CD4-positive, alpha-beta T cell treated with Interleukin-17A for 1 hour (primary cell): Measurements from ENCODE around the gene TMEM256.

ENCODE experiments used
- DNase-seq: peaks from one replicate; pipeline ENCODE4 v3.0.0-alpha.2; 2020

The TMEM256 gene

GRCh38 chr17:7428557-7428956 is 24.7 kb upstream of the TMEM256 start, which contains the start of gene SPEM3:
SPEM3 (plus strand) TSS chr17:7428857; CDS start chr17:7428903, 46 bp downstream.
- DNase-seq, result no peak

DNA sequence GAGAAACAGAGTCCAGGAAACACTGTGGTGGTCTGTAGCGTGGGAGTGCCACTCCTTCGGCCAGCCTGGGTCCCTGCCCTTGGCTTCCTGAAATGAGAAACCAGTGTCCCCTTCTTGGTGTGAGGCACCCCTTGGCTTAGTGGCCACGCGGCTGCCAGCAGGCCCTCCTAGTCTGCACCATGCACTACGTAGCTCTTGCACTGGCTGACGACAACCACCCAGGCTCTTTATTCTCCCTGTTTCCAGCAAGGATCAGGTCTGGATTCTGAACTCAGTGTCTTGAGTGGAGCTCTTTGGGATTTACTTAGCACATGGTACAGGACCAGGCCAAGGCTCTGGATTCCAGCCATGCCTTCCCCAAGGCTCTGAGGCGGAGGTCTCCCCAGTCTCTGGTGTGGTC is 23.7 kb upstream of the TMEM256 start:
- DNase-seq, result no peak

GRCh38 chr17:7426896-7427489 is 23.1 kb upstream of the TMEM256 start:
- DNase-seq, result no peak

GRCh38 chr17:7426203-7426863 is 22.4 kb upstream of the TMEM256 start:
- DNase-seq, result no peak

DNA sequence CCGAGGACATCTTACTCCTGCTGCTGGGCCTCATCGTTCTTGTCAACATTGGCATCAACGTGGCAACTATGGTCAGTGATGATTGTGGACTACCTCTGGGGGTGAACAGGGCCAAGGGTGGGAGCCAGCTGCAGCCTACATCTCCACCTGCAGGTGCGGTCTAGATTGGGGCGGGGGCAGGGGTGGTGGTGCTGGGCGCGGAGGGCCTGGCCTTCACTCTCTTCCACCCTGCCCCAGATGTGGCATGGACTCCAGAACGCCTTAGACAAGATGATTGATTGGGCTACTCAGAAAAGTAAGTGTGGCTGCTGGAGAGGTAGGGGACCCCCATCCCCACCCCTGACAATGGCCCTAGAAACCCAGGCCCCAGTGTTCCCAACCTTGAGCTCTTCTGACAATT is 21.9 kb upstream of the TMEM256 start:
- DNase-seq, result no peak

DNA sequence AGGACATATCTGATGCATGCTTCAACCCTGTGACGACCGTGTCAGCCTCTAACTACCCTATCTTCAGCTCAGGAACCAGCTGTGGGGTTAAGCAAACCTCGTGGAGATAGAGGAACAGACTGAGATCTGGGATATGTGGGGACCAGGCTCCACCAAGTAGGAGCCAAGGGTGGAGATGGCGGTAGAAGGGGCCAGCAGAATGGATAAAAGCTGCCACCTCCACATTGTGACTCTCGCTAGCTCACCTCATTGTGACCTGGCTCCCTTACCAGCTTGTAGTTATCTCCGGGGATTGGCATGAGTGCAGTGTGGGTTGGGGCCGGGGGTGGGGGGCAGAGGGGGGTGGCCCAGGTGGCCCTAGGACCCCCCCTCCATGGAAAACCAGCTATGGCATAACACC is 21.4 kb upstream of the TMEM256 start, which contains the start of gene SPEM2:
Gene SPEM2, plus strand, starts transcription at position 301 of the 400 bp plus-strand sequence. Its CDS starts 73 bp downstream, at position 374.
- DNase-seq, result no peak

GRCh38 chr17:7423679-7424078 is 19.8 kb upstream of the TMEM256 start:
- no peak for DNase-seq

- no peak for DNase-seq
Measured at GRCh38 chr17:7421186-7421585, 17.3 kb upstream of the TMEM256 start.

- no peak for DNase-seq
Measured at GRCh38 chr17:7419819-7420610, 16.1 kb upstream of the TMEM256 start, which contains the start of gene SPEM1. SPEM1 (plus strand) TSS chr17:7420324; CDS start chr17:7420385, 61 bp downstream.

GRCh38 chr17:7418472-7419152 is 14.7 kb upstream of the TMEM256 start:
- no peak for DNase-seq

DNA sequence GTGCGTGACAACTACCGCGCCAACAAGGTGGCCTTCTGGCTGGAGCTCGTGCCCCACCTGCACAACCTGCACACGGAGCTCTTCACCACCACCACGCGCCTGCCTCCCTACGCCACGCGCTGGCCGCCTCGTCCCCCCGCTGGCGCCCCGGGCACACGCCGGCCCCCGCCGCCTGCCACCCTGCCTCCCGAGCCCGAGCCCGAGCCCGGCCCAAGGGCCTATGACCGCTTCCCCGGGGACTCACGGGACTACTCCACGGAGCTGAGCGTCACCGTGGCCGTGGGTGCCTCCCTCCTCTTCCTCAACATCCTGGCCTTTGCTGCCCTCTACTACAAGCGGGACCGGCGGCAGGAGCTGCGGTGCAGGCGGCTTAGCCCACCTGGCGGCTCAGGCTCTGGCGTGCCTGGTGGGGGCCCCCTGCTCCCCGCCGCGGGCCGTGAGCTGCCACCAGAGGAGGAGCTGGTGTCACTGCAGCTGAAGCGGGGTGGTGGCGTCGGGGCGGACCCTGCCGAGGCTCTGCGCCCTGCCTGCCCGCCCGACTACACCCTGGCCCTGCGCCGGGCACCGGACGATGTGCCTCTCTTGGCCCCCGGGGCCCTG is 13.3 kb upstream of the TMEM256 start:
- no peak for DNase-seq

DNA sequence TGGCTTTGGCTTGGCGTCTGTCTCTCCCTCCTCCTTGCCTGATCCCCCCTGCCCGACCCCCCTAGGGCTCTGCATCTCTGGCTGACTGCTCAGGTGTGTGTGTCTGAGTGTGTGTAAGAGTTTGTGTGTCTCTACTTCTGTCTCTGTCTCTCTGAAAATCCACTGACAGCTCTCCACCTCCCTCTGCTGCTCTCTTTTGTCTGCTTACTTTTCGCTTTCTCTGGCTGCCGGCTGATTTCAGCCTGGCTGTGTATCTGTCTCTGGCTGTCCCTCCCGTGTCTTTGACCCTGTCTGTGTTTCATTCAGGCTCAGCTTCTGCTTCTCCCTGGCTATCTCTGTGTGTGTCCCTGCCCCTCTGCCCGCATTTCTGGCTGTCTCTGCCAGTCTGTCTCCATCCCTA is 12.4 kb upstream of the TMEM256 start:
- DNase-seq, result no peak

DNA sequence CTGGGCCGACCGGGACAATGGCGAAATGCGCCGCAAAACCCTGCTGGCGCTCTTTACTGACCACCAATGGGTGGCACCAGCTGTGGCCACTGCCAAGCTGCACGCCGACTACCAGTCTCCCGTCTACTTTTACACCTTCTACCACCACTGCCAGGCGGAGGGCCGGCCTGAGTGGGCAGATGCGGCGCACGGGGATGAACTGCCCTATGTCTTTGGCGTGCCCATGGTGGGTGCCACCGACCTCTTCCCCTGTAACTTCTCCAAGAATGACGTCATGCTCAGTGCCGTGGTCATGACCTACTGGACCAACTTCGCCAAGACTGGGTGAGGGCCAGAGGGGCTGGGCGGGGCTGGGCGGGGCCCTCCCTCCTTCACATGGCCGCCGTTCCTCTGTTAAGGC is 11.9 kb upstream of the TMEM256 start:
- DNase-seq, result no peak

- DNase-seq, result no peak
Measured at GRCh38 chr17:7414837-7415236, 10.9 kb upstream of the TMEM256 start.

DNA sequence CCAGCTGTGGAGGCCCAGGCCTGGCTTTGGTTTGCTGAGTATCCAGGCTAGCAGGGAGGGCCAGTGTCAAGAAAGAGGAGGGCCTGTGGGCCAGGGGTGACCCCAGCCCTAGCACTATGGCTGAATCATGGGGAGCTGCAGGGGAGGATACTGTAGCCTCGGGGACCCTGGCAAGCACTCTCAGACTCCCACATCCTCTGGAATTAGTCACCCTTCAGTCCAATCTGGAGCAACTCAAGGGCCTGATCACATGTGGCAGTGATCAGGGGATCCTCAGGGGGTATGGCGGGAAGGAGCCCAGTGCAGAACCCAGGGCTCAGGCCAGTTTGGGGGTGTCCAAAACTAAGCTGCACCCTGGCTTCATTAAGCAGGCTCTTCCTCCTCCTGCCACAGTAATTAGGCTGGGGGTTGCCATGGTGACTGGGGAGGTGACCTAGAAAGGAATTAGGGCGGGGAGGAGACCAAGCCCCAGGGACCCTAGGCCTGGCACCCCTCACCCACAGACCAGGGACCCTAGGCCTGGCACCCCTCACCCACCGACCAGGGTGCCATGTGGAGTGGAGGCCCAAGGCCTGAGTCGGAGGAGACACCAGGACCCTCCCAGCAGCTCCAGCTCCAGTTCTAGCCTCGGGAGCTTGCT is 9.6 kb upstream of the TMEM256 start:
- DNase-seq, result no peak

DNA sequence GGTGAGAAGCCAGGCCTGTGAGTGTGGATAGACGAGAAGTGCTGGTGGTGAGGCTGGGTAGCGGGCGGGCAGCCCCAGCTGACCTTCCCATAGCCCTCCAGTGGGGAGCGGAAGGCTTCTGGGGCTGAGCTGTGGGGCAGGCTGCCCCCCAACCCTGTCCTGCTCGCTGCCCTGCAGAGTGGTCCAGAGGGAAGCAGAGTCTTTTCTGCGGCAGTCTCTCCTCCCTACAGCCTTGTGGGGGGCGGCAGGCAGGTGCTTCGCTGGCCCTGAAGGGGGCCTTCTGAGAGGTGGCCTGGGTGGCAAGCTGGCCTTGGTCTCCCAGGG is 7.5 kb upstream of the TMEM256 start:
- DNase-seq, result no peak

DNA sequence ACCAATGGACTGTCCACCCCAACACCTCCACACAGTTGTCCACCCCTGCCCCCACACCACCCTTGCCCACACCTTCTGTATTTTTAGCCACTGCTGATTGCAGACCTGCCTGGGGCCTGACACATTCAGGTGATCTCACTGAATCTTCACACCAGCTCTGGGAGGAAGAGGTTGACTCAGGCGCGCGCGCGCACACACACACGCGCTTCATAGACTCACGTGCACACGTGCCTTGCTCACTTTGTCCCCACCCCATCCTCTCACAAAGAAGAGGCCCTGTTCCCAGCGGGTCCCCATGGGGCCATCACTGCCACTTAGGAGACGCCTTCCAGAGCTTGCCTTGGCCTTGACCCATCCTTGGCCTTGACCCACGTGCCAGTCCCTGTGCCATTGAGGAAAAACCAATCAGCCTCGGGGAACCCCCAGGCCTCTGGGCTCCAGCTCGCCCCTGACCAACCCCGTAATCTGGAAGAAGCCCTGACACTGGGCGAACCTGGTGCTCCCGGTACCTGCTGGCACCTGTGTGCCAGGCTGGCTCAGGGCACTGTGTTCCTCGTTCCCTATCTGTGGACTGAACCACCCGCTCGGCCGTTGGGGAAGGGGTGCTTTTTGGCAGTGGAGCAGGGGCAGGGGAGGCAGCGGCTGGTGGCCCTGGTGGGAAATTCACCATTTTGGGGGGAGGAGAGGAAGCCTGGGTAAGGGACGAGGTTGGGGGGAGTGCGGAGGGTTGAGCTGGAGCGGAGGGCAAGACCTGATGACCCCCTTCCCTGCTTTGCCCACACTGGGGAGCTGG is 6.9 kb upstream of the TMEM256 start:
- DNase-seq, result no peak

DNA sequence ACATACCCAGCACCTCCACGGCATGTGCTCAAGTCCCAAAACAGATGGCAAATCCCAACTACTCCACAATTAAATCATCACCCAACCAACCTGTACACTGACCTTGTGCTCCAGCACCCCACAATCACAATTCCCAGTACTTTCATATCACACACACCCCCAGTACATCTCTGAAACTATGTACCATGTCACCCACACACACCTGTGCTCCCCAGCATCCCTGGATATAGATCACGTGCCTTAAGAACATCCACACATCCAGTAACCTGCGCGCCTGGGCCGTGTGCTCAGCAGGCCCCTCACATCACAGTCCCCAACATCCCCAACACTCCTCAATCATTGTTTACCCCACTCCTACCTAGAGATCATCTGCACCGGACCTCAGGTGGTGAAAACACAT is 5.8 kb upstream of the TMEM256 start:
- no peak for DNase-seq

DNA sequence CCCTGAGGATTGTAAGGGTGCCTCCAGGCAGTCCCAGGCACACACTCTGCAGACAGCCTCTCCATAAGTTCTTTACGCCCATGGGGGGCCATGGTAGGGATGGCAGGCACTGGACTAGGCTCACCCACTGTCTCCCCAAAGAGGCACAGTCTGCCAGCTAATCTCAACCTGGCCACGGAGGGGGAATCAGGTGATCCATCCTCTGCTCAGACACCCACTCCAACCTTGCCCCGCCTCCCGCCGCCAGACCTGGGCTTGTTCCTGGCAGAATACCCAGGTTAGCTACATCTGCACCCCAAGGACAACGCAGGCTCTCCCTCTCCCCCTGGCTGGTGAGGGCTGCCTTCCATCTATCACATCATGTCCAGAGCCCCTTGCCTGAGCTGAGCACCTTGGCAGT is 5.0 kb upstream of the TMEM256 start:
- DNase-seq, result no peak

GRCh38 chr17:7408252-7408727 is 4.4 kb upstream of the TMEM256 start:
- peak; percentile 45 for DNase-seq

- DNase-seq, result no peak
Measured at GRCh38 chr17:7407485-7408251, 3.8 kb upstream of the TMEM256 start, which contains the start of gene NLGN2. NLGN2 (plus strand) TSS chr17:7407845; CDS start chr17:7408256, 411 bp downstream.
